Liver (tissue), 9 donors: ENCODE measurements around the gene CZIB. TPM values are rescaled to one million over a fixed set of nuclear protein-coding genes. Genes with fewer than 3 reads are reported as not detected.

Experiments
- DNase-seq: peaks from one replicate; pipeline ENCODE4 v3.0.0-alpha.2; 2017; ENCODE audit warnings: low spot score
- H3K27ac ChIP-seq, 2 donors: one replicate each; pipeline ENCODE4 v1.7.0; 2013; ENCODE audit warnings: inconsistent platforms in 2 of 2, low read length in 2 of 2, control low read depth in 1 of 2, low read depth in 1 of 2, mild to moderate bottlenecking in 1 of 2
- H3K27me3 ChIP-seq, 4 donors: one replicate each; pipeline versions ENCODE4 v1.6.1 to v1.7.0; 2013; ENCODE audit warnings: low read length in 3 of 4, inconsistent platforms in 1 of 4, mild to moderate bottlenecking in 1 of 4, moderate library complexity in 1 of 4; ENCODE audit not compliant: control insufficient read depth in 4 of 4, insufficient read depth in 4 of 4
- H3K36me3 ChIP-seq, 4 donors: one replicate each; pipeline versions ENCODE4 v1.6.1 to v1.7.0; 2013; ENCODE audit warnings: low read length in 3 of 4, mild to moderate bottlenecking in 3 of 4, low read depth in 1 of 4, moderate library complexity in 1 of 4; ENCODE audit not compliant: control insufficient read depth in 4 of 4, insufficient read depth in 3 of 4
- H3K4me1 ChIP-seq, 4 donors: one replicate each; pipeline versions ENCODE4 v1.6.1 to v1.7.0; 2013; ENCODE audit warnings: low read length in 3 of 4, mild to moderate bottlenecking in 3 of 4, moderate library complexity in 1 of 4; ENCODE audit not compliant: control insufficient read depth in 4 of 4, insufficient read depth in 4 of 4
- H3K4me3 ChIP-seq, 3 donors: one replicate each; pipeline versions ENCODE4 v1.6.1 to v1.7.0; 2013; ENCODE audit warnings: low read length in 3 of 3, control low read depth in 1 of 3, low read depth in 1 of 3, mild to moderate bottlenecking in 1 of 3
- H3K9ac ChIP-seq, 2 donors: one replicate each; pipeline ENCODE4 v1.7.0; 2013; ENCODE audit warnings: low read length in 2 of 2, mild to moderate bottlenecking in 2 of 2, moderate library complexity in 2 of 2, control low read depth in 1 of 2, low read depth in 1 of 2
- H3K9me3 ChIP-seq, 4 donors: one replicate each; pipeline versions ENCODE4 v1.6.1 to v1.7.0; 2013; ENCODE audit warnings: low read length in 3 of 4; ENCODE audit not compliant: control insufficient read depth in 4 of 4
- CTCF ChIP-seq: fragments of 150-350 bp; IDR thresholded peaks from 2 replicates; pipeline ENCODE4 v1.5.1; 2017; ENCODE audit warnings: improper control_type of control experiment, low read depth, low read length; ENCODE audit not compliant: missing input control
- EGR1 ChIP-seq, 2 donors: IDR thresholded peaks; 2 replicates each; pipeline ENCODE4 v1.6.1; 2016 to 2018; ENCODE audit warnings: antibody characterized with exemption in 2 of 2, low read depth in 2 of 2
- FOXA1 ChIP-seq: IDR thresholded peaks from 2 replicates; pipeline ENCODE4 v1.6.1; 2016; ENCODE audit warnings: antibody characterized with exemption
- FOXA2 ChIP-seq: IDR thresholded peaks from 2 replicates; pipeline ENCODE4 v1.6.1; 2016; ENCODE audit warnings: antibody characterized with exemption
- HNF4A ChIP-seq, 2 donors: conservative IDR thresholded peaks; 2 replicates each; pipeline ENCODE4 v1.6.1; 2016; ENCODE audit warnings: antibody characterized with exemption in 2 of 2, mild to moderate bottlenecking in 2 of 2
- HNF4G ChIP-seq: IDR thresholded peaks from 2 replicates; pipeline ENCODE4 v1.6.1; 2016; ENCODE audit warnings: antibody characterized with exemption
- JUND ChIP-seq, 2 donors: IDR thresholded peaks; 2 replicates each; pipeline ENCODE4 v1.6.1; 2016; ENCODE audit warnings: antibody characterized with exemption in 2 of 2
- MAX ChIP-seq: IDR thresholded peaks from 2 replicates; pipeline ENCODE4 v1.6.1; 2016; ENCODE audit warnings: antibody characterized with exemption
- RAD21 ChIP-seq, 2 donors: IDR thresholded peaks; 2 replicates each; pipeline ENCODE4 v1.6.1; 2016; ENCODE audit warnings: antibody characterized with exemption in 2 of 2, mild to moderate bottlenecking in 2 of 2
- REST ChIP-seq: IDR thresholded peaks from 2 replicates; pipeline ENCODE4 v1.6.1; 2016; ENCODE audit warnings: antibody characterized with exemption, mild to moderate bottlenecking
- RXRA ChIP-seq, 2 donors: IDR thresholded peaks; 2 replicates each; pipeline ENCODE4 v1.6.1; 2017 to 2018; ENCODE audit warnings: antibody characterized with exemption in 2 of 2, mild to moderate bottlenecking in 1 of 2
- SP1 ChIP-seq: IDR thresholded peaks from 2 replicates; pipeline ENCODE4 v1.6.1; 2018; ENCODE audit warnings: antibody characterized with exemption, mild to moderate bottlenecking
- TAF1 ChIP-seq: conservative IDR thresholded peaks from 2 replicates; pipeline ENCODE4 v1.6.1; 2016; ENCODE audit warnings: antibody characterized with exemption, mild to moderate bottlenecking
- YY1 ChIP-seq: IDR thresholded peaks from 2 replicates; pipeline ENCODE4 v1.6.1; 2016; ENCODE audit warnings: antibody characterized with exemption, mild to moderate bottlenecking
- ZBTB33 ChIP-seq: IDR thresholded peaks from 2 replicates; pipeline ENCODE4 v1.6.1; 2016; ENCODE audit warnings: antibody characterized with exemption
- WGBS: extraction: QIAGEN DNeasy Blood & Tissue Kit; methylation state at CpG from one replicate; pipeline ENCODE4 v1.1.7; 2013; 5-methylcytosine and 5-hydroxymethylcytosine counted together
- polyA plus RNA-seq, 2 donors: library from polyadenylated mRNA; stranded (reverse) in 1 of 2; unstranded in 1 of 2; fragments of 200-250 nt in 1 of 2; fragments of >200 nt in 1 of 2; fragmentation: Nextera tagmentation in 1 of 2; extraction: Ambion mirVana in 1 of 2; gene quantifications; one replicate each; pipeline versions ENCODE4 v1.2.1 to v1.2.3, GENCODE V29; 2013 to 2015
- total RNA-seq, 2 donors: library from RNA; depleted of rRNA; stranded (reverse); fragments of >200 nt; gene quantifications; one replicate each; pipeline ENCODE4 v1.2.3, GENCODE V29; 2014
- donor health status: healthy.
- donor health status: healthy.
- donor health status: healthy.
- donor health status: healthy.
- donor health status: healthy.

Gene CZIB
- total and polyA plus RNA-seq, 4 donors, result 19.8 to 32.3 (median 25.4) TPM

GRCh38 chr1:53256511-53257453 is 36.3 kb upstream of the CZIB start:
- H3K27ac ChIP-seq, result no peak overlapping the region
- no peak for DNase-seq
- peaks cover 0 to 2% (median 0%) of the 10 kb centered on the region in 4 donors for H3K27me3 ChIP-seq
- H3K4me3 ChIP-seq, result no peak overlapping the region
- H3K4me1 ChIP-seq, result no peaks in the 10 kb centered on the region
- TF ChIP-seq YY1, result no peak
- TF ChIP-seq REST, result no peak
- no peak for TF ChIP-seq MAX
- no peak for TF ChIP-seq CTCF
- WGBS, result 88% methylated on average over 11 of the region's 11 CpGs
- H3K9ac ChIP-seq, result no peak overlapping the region
- no peaks in the 10 kb centered on the region for H3K9me3 ChIP-seq
- no peaks in the 10 kb centered on the region for H3K36me3 ChIP-seq

DNA sequence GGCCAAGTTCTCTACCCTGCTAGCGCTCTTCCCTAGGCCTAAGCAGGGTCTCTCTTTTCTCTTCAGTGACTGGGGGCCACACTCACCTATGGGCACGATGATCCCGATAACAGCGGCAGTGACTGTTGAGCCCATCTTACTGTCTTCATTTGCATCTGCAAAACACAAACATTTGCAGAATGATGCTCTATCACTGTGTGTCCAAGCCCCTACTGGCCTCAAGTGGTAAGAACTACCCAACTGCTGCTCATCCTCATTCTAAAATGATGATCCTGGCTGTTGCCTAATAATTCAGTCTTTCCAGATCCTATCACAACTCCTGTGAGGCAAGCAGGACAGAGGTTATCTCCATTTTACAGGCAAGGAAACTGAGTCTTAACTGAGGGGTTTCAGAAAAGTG is 34.6 kb upstream of the CZIB start:
- TF ChIP-seq TAF1, result no peak
- TF ChIP-seq ZBTB33, result no peak
- no peak for TF ChIP-seq YY1
- TF ChIP-seq FOXA2, result no peak
- no peak for TF ChIP-seq RXRA (IDR thresholded peaks at IDR 0.05)
- TF ChIP-seq REST, result no peak
- no peak for TF ChIP-seq JUND (IDR thresholded peaks at IDR 0.05)
- TF ChIP-seq HNF4G, result no peak
- no peak for TF ChIP-seq EGR1 (IDR thresholded peaks at IDR 0.05; ENCODE audit: low read depth in 2 of 2)
- TF ChIP-seq RAD21 (IDR thresholded peaks at IDR 0.05), result no peak
- no peak for TF ChIP-seq MAX
- no peak for TF ChIP-seq SP1
- no peak for TF ChIP-seq HNF4A (conservative IDR thresholded peaks at IDR 0.05)
- TF ChIP-seq FOXA1, result no peak

More for the DNA sequence above, 34.6 kb upstream of the CZIB start:
- no peak for DNase-seq
- Histone ChIP-seq H3K36me3 (no peaks in the 10 kb centered on the region), H3K9ac (no peak overlapping the region), H3K27ac (no peak overlapping the region), H3K9me3 (no peaks in the 10 kb centered on the region), H3K4me1 (no peaks in the 10 kb centered on the region), H3K4me3 (no peak overlapping the region), H3K27me3 (peaks cover 0 to 2% (median 0%) of the 10 kb centered on the region in 4 donors)
- WGBS, result 96% methylated on average over 4 of the region's 4 CpGs
